Stromal cell of bone marrow (primary cell): Measurements from ENCODE around the gene LRRC4C.
"Not testable (repeated sequence)": the region's sequence is repeated elsewhere in the genome, so short reads cannot be mapped to it uniquely, and the experiment has no call there.

Experiments
- DNase-seq: peaks from one replicate; pipeline ENCODE4 v3.0.0-alpha.2; 2012; ENCODE audit warnings: low read depth

LRRC4C gene

GRCh38 chr11:41019666-41020065, 439.8 kb downstream of the LRRC4C start:
- DNase-seq, result not testable (repeated sequence)

DNA sequence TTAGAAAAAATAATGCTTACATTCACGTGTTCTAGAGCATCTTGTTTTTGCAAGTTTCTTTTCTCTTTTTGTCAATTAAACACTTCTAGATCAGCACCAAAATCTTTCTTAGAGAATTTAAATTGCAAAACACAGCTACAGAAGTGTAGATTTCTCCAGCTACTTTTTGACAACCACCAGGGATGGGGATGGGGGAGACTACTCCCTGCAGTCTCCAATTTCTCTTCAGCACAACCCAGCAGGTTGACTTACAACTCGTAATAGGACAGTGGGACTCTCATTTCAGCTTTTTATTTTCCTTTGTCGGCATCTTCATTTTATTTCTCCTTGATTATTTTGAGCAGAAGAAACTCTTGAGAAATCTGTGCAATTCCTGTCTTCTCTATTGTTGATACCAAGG, 441.2 kb downstream of the LRRC4C start:
- no peak for DNase-seq

DNA sequence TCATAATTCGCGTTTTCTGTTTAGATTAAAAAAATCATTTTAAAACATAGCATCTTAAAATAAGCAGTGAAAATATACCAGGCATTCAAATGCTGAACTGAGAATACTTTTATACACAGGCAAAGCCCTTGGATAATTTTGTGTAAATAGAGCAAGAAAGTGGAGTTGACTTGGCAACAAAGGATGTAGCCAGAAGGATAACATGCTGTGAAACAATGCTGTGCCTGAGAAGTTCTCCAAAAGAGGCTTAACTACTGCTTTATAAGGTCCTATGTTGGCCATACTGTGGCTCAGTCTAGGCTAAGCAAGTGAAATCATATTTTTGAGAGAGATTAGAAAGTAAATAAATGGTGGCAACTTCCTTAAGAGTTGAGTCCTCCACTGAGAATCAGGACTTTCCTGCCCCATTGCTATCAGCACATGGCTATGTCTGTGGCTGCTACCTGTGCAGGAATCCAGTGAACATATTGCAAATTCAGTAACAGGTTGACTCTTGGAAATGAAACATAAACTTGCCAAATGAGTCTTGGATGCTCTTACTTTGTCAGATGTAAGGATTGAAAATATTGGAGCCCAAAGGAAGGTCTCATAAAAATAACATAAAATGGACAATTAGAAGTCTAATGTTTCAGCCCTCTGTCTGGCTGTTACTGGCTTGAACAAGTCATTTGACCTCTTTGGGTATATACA, 448.9 kb downstream of the LRRC4C start:
- DNase-seq, result no peak

- DNase-seq, result no peak
Measured at GRCh38 chr11:41005986-41006385, 453.5 kb downstream of the LRRC4C start.

DNA sequence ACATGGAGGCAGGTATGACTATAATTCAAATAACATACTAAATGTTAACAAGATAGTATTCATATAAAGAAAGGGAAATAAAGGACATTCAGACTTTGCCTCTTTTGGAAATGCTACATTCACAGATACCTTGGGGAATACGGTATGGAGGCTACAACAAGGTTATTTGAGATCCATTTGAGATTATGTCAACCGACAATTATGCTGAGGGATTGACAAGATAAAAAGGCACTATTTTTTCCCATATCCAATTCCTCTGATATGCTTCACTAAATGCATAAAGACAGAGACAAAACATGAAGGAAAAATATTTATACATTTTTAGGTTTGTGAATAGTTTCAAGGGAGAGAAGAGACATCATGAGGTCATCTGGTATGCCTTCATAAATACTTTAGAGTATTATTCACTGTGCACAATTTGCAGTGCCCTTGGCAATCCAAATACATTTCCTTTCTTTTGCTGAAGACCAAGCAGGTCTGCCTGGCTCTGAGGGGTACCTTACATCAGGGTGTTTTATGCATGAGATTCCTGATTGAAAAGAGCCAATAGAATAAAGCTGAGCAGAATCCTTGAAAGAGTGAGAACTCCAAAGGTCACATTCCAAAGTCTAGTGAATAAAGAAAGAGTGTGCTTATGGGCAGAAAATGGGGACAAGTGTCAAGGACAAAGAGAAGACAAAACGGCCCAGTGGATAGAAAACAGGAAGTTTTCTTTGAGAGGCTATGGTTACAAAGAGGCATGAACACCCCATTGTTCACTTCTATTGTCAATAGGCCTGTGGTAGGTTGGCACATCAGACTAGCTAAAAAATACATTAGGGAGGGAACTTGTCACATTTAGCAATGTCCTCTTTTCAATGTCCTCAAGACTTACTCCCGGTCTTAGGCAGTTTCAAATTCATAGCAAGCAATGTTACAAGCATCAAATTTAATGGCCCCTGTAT, 455.8 kb downstream of the LRRC4C start:
- no peak for DNase-seq

DNA sequence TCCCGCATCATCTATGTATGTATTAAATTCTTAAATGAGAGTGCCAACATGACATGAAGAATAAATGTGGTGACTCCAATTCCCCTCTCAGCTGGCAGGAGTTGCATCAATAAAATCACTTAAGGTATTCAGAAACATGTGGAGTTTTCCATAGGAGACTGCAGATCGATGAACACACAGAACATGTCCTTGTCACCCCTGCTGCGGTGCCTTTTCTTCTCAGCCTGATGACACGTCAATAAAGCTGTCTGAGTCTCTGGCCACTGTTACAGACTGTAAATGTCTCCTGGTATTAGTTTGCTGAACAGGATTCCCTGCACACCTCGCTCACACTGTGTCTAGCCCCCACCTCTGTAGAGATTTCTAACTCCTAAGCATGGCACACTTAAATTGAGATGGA, 460.5 kb downstream of the LRRC4C start:
- DNase-seq, result no peak

DNA sequence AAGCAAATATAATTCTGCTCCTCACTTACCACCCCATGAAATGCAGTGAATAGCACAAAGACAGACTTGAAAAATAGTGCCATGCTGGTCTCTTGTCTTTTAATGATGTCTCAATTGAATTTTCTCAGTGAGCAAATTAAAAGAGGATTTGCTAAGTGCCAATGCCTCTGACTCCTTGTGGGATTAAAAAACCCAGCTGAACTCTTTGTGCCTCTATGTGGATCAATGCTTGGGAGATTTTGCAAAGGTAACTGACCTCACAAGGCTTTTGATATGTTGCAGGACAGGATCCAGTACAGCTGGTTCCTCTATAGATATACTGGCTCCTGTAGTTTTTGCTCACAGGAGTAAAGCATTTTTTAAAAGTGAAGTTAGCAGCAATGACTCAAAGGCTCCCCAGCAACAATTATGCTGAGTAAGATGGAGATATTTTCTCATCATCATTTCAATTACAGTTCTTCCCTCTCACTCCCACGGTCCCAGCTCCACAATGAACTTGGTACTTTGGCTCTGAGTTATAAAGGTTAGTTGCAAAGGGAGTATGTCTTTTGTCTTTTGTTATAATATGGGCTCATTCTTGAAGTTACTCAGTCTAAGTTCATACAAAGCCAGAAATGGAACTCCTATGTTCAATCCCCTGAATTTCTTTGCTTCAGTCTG, 471.5 kb downstream of the LRRC4C start:
- DNase-seq, result no peak

DNA sequence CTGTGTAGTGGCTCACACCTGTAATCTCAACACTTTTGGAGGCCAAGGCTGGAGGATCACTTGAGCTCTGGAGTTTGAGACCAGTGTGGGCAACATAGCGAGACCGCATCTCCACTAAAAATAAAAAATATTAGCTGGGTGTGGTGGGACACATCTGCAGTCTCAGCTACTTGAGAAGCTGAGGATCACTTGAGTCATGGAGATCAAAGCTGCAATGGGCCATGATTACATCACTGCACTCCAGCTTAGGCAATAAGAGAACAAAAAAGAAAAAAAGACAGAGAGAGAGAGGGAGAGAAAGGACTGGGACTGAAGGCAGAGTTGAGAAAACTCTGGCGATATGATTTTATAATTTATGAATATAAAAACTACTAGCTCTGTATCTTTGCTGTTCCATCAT, 473.1 kb downstream of the LRRC4C start:
- DNase-seq, result no peak

DNA sequence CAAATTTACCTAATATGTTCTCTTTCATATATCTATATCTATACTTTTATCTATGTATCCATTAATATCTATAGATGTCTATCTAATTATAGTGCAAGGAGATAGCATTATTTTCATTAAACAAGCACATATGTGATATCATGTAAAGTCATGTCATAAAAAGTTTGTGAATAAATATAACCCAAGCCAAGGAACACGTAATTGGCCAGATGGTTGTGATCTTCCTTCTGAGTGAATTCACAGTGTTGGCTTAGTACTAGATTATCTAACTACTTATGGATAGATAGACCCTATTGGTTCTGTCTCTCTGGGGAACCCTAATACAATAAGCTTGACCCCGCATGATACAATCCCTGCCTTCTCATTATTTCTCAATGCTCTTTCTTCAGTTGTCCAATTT, 484.4 kb downstream of the LRRC4C start:
- no peak for DNase-seq

DNA sequence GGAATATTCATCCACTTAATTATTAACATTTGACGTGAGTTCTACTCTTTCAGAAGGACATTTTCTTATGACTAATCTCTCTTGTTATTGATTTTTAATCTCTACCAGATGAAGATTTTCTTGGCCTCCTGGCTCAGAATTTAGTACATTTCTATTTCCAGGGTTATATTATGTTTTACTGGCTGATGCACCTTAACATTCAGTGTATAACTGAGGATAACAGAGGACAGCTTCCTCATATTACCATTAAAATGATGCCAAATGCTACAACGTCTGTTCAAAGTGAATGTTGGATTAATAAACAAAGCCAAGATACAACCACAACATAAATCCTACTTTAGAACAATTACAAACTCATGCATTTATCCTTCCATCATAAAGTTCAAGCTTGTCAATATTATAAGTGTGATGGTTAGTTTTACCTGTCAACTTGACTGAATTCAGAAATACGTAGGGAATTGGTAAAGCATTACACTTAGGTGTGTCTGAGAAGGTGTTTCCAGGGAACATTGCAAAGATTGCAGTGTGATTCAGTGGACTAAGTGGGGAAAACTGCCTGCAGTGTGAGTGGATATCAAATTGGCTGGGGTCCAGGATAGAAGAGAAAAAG, 485.2 kb downstream of the LRRC4C start:
- DNase-seq, result no peak

DNA sequence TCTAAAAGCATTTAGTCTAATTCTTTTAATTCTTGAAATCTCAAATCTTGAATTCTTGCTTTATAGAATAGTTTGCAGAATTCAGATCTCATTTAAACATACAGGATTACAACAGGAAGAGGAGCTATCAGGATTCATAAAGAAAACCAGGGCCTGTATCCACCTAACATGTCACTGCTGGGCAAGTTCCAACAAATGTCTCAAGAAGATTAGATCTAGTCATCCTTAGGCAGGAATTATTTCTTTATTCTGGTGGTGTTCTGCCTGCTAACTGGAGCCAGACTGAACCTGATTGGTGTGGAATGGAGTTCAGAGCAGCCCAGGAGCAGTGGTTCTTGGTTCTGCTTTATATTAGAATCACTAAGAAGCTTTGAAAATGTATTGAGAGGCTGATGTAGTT, 500.7 kb downstream of the LRRC4C start:
- DNase-seq, result no peak

GRCh38 chr11:40952479-40952878, 507.0 kb downstream of the LRRC4C start:
- DNase-seq, result no peak

- no peak for DNase-seq
Measured at GRCh38 chr11:40938002-40938401, 521.5 kb downstream of the LRRC4C start.

DNA sequence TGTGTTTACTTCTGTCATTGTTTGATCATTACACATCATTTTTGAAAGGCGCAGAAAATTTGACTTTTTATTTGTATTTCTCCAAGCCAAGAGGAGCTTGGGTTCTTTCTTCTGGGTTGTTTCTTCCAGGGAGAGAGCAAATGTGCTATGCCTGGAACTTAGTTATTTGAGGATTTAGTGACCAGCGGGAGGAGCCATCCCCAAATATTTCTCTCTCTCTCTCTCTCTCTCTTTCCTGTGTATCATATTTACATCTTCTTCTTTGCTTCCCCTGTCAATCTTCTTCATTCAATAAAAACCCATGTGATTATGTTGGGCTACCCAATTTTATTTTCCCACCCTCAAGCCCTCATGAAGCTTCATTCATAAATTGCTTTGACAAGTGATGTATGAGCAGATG, 534.5 kb downstream of the LRRC4C start:
- DNase-seq, result no peak

DNA sequence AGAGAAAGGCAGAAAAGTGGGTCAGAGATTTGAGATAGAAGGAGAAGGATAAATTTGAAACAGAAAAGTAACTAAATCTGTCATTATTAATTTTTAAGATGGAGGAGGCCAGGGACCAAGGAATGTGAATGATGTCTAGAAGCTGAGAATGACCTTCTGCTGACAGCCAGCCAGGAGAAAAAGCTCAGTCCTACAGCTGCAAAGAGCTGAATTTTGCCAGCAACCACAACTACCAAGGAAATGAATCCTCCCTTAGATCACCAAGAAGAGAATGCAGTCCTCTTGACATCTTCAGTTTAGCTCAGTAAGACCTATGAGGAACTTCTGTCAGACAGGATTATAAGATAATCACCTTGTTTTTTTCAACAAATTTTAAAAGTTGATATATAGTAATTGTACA, 538.2 kb downstream of the LRRC4C start:
- no peak for DNase-seq

GRCh38 chr11:40910774-40911173, 548.7 kb downstream of the LRRC4C start:
- not testable (repeated sequence) for DNase-seq

GRCh38 chr11:40894501-40894900, 565.0 kb downstream of the LRRC4C start:
- no peak for DNase-seq

DNA sequence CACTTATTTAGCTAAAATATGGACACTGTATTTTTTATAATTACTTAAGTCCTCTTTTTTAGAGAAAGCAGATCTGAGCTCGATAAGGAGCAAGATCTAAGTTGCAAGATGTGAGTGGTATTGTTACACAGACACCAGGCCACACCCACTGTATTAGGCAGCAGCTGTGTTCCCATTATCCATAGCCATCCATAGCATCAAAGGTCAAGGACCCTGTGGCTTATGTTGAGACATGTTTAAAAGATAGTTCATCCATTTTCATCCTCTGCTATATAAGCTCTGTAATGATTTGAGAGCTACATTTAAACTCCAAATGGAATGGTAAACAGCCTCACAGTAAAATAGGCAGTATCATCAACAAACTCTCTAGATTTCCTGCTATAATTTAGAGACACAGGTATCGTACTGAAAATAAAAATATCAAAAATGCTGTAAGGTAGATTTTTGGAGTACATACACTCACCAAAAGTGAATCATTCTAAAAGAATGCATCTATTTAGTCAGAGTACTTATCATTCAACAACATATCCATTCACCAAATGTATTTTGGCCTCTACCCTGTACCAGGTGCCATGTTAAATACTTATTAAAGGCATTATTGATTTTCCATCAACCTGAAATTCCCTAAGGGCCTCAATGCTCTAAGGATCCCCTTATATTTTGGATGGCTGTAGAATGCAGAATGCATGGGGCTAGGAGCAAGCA, 574.0 kb downstream of the LRRC4C start:
- no peak for DNase-seq

DNA sequence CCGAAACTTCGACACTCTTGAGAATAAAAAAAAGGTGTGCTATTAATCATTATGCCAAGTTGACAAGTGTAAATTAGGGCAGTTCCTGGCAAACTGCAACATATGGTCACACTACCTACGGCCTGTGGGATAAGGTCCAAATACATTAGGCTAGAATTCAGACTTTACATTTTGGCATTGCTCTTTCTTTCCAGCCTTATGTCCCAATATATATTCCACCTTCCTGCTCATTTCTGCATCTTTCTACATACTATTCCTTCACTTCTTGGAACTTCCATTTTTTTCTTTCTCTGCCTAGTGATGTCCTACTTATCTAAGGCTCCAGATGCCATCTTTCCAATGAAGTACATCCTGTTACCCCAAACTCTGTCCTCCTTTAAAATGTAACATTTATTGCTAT, 577.2 kb downstream of the LRRC4C start:
- DNase-seq, result no peak

DNA sequence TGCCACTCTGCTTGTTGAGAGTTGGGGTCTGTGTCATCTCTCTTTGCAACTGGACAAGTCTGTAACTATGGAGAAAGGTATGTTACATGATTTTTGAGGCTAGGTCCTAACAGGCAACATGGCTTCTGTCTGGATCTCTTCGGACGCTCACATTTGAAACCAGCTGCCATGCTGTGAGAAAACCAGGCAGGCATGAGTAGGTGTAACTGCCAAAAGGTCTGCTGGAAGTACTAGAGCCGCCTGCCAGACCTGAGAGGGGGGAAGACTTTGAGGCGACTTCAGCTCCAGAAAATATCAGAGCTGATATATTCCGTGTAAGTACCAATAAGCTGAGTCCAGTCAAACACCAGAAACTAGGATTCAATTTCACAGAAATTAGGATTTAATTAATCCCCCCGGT, 579.5 kb downstream of the LRRC4C start:
- no peak for DNase-seq

GRCh38 chr11:40877981-40878380, 581.5 kb downstream of the LRRC4C start:
- no peak for DNase-seq

DNA sequence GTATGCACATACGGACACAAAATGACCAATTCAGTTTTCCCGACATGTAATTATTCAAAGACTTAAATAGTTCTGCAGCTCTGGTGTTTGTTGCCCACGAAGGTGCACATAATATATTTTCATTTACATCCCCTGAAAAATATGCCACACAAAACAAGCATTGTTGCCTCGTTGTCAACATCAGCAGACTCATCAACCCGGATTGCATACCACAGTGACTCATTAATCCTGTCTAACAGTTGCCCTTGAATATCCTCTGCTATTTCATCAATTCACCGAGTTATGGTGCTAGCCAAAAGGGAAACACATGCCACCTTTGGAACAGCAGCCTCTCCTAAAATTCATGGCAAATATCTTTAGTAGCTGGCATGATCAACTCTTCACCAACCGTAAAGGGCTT, 582.2 kb downstream of the LRRC4C start:
- DNase-seq, result no peak
